Endodermal cell (in vitro differentiated cells): ENCODE results near the gene CHADL. TPM values are rescaled to one million over a fixed set of nuclear protein-coding genes. Genes with fewer than 3 reads are reported as not detected.

Source experiments
- DNase-seq: peaks from one replicate; pipeline ENCODE4 v3.0.0-alpha.2; 2017
- H3K27ac ChIP-seq: 2 replicates; pipeline ENCODE4 v1.5.1; 2013; ENCODE audit warnings: mild to moderate bottlenecking, low read depth, low read length, moderate library complexity
- H3K27me3 ChIP-seq: 2 replicates; pipeline ENCODE4 v1.6.1; 2013; ENCODE audit warnings: mild to moderate bottlenecking, low read length, moderate library complexity; ENCODE audit not compliant: insufficient read depth, control insufficient read depth, poor library complexity, severe bottlenecking
- H3K36me3 ChIP-seq: 2 replicates; pipeline ENCODE4 v1.7.0; 2013; ENCODE audit warnings: mild to moderate bottlenecking, low read length, moderate library complexity; ENCODE audit not compliant: control insufficient read depth, insufficient read depth
- H3K4me1 ChIP-seq: one replicate; pipeline ENCODE4 v1.7.0; 2013; ENCODE audit warnings: low read length; ENCODE audit not compliant: control insufficient read depth, insufficient read depth
- H3K4me3 ChIP-seq: 2 replicates; pipeline ENCODE4 v1.5.1; 2013; ENCODE audit warnings: mild to moderate bottlenecking, low read length, moderate library complexity
- H3K9ac ChIP-seq: 2 replicates; pipeline ENCODE4 v1.6.1; 2013; ENCODE audit warnings: mild to moderate bottlenecking, low read length, moderate library complexity; ENCODE audit not compliant: poor library complexity, severe bottlenecking; ENCODE audit errors: extremely low read depth
- H3K9me3 ChIP-seq: 2 replicates; pipeline ENCODE4 v1.6.1; 2013; ENCODE audit warnings: mild to moderate bottlenecking, low read length, moderate library complexity; ENCODE audit not compliant: control insufficient read depth
- H3K27ac Mint-ChIP-seq: 2 replicates; pipeline ENCODE4 v1.8.0; 2020; ENCODE audit warnings: mixed read lengths
- H3K27me3 Mint-ChIP-seq: 2 replicates; pipeline ENCODE4 v1.8.0; 2021; ENCODE audit warnings: mild to moderate bottlenecking, mixed read lengths; ENCODE audit not compliant: insufficient read depth
- H3K36me3 Mint-ChIP-seq: 2 replicates; pipeline ENCODE4 v1.8.0; 2020; ENCODE audit warnings: low read depth, mixed read lengths
- H3K4me1 Mint-ChIP-seq: 2 replicates; pipeline ENCODE4 v1.8.0; 2020; ENCODE audit warnings: mixed read lengths
- H3K4me3 Mint-ChIP-seq: 2 replicates; pipeline ENCODE4 v1.8.0; 2020; ENCODE audit warnings: mild to moderate bottlenecking, moderate library complexity, mixed read lengths
- H3K9me3 Mint-ChIP-seq: 2 replicates; pipeline ENCODE4 v1.8.0; 2020; ENCODE audit warnings: mild to moderate bottlenecking, mixed read lengths
- WGBS, 2 experiments: methylation state at CpG; one replicate each; pipeline versions ENCODE4 v1.1.5 to v1.1.7; 2013; ENCODE audit warnings: missing lambda C conversion rate in 2 of 2, mixed read lengths in 1 of 2; ENCODE audit not compliant: insufficient coverage in 1 of 2, insufficient read length in 1 of 2; 5-methylcytosine and 5-hydroxymethylcytosine counted together
- total RNA-seq, 2 donors: library from RNA; stranded (reverse); fragmentation: NEBNext Ultra II Directional in 1 of 2; extraction: Animal tissue kit (Norgen Biotek cat#: 25700) in 1 of 2; gene quantifications; 2 replicates in 1 of 2; 3 replicates in 1 of 2; pipeline ENCODE4 v1.2.1, GENCODE V29; 2021
- TF ChIP-seq, protein P1 (sequence below): fragments of 200-600 bp; sonication (generic); conservative IDR thresholded peaks from 2 replicates; pipeline ENCODE4 v1.5.0; 2021; ENCODE audit warnings: antibody characterized with exemption, mild to moderate bottlenecking

Gene CHADL
- total RNA-seq, 2 donors from 2014 or later = 0.79 to 1.3 TPM

- Mint-ChIP-seq H3K4me3 (no peak overlapping the region), H3K4me1 (no peaks in the 10 kb centered on the region), H3K27me3 (no peaks in the 10 kb centered on the region), H3K27ac (no peak overlapping the region), H3K9me3 (peaks cover 11% of the 10 kb centered on the region), H3K36me3 (peaks cover 73% of the 10 kb centered on the region)
- Histone ChIP-seq H3K9ac (no peak overlapping the region), H3K4me3 (no peak overlapping the region), H3K36me3 (peaks cover 54% of the 10 kb centered on the region), H3K9me3 (peaks cover 16% of the 10 kb centered on the region), H3K27me3 (no peaks in the 10 kb centered on the region), H3K27ac (no peak overlapping the region), H3K4me1 (no peaks in the 10 kb centered on the region)
- 93 to 98% methylated on average over 4 to 7 of the region's 7 CpGs for WGBS, 2 experiments
- TF ChIP-seq, protein P1, sequence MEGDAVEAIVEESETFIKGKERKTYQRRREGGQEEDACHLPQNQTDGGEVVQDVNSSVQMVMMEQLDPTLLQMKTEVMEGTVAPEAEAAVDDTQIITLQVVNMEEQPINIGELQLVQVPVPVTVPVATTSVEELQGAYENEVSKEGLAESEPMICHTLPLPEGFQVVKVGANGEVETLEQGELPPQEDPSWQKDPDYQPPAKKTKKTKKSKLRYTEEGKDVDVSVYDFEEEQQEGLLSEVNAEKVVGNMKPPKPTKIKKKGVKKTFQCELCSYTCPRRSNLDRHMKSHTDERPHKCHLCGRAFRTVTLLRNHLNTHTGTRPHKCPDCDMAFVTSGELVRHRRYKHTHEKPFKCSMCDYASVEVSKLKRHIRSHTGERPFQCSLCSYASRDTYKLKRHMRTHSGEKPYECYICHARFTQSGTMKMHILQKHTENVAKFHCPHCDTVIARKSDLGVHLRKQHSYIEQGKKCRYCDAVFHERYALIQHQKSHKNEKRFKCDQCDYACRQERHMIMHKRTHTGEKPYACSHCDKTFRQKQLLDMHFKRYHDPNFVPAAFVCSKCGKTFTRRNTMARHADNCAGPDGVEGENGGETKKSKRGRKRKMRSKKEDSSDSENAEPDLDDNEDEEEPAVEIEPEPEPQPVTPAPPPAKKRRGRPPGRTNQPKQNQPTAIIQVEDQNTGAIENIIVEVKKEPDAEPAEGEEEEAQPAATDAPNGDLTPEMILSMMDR = no peak
- DNase-seq = no peak
Measured at GRCh38 chr22:41215926-41216325, 24.8 kb downstream of the CHADL start.

- Mint-ChIP-seq H3K36me3 (peaks cover 72% of the 10 kb centered on the region), H3K27me3 (no peaks in the 10 kb centered on the region), H3K4me3 (no peak overlapping the region), H3K4me1 (no peaks in the 10 kb centered on the region), H3K27ac (no peak overlapping the region), H3K9me3 (peaks cover 11% of the 10 kb centered on the region)
- Histone ChIP-seq H3K9ac (no peak overlapping the region), H3K4me3 (no peak overlapping the region), H3K9me3 (peaks cover 16% of the 10 kb centered on the region), H3K27ac (no peak overlapping the region), H3K36me3 (peaks cover 56% of the 10 kb centered on the region), H3K4me1 (no peaks in the 10 kb centered on the region), H3K27me3 (no peaks in the 10 kb centered on the region)
- DNase-seq = no peak
- 95 to 97% methylated on average over 4 to 10 of the region's 10 CpGs for whole genome bisulfite sequencing, 2 experiments
- TF ChIP-seq, protein P1 = no peak
Measured at GRCh38 chr22:41215409-41215808, 25.3 kb downstream of the CHADL start.

- Mint-ChIP-seq H3K27ac (no peak overlapping the region), H3K4me3 (no peak overlapping the region), H3K27me3 (peaks cover 19% of the 10 kb centered on the region), H3K4me1 (no peaks in the 10 kb centered on the region), H3K36me3 (peaks cover 18% of the 10 kb centered on the region), H3K9me3 (no peaks in the 10 kb centered on the region)
- H3K4me1 ChIP-seq = no peaks in the 10 kb centered on the region
- no peak overlapping the region for H3K9ac ChIP-seq
- H3K9me3 ChIP-seq = no peaks in the 10 kb centered on the region
- TF ChIP-seq, protein P1 = no peak
- H3K27ac ChIP-seq = no peak overlapping the region
- peaks cover 16% of the 10 kb centered on the region for H3K36me3 ChIP-seq
- H3K4me3 ChIP-seq = no peak overlapping the region
- DNase-seq = no peak
- 91 to 100% methylated on average over 4 to 9 of the region's 9 CpGs for WGBS, 2 experiments
- H3K27me3 ChIP-seq = peaks cover 9% of the 10 kb centered on the region
Measured at GRCh38 chr22:41206719-41207118, 34.0 kb downstream of the CHADL start.
